NCI-H510A (cell line): ENCODE data around the gene DDI1.
"Not testable (repeated sequence)": the region's sequence is repeated elsewhere in the genome, so short reads cannot be mapped to it uniquely, and the experiment has no call there.

Experiments
- DNase-seq: peaks from one replicate; lab custom pipeline; 2025; lab: John Stamatoyannopoulos, UW

Gene DDI1

GRCh38 chr11:104041792-104042191 lies 5.4 kb downstream of the DDI1 start:
- no peak for DNase-seq

DNA sequence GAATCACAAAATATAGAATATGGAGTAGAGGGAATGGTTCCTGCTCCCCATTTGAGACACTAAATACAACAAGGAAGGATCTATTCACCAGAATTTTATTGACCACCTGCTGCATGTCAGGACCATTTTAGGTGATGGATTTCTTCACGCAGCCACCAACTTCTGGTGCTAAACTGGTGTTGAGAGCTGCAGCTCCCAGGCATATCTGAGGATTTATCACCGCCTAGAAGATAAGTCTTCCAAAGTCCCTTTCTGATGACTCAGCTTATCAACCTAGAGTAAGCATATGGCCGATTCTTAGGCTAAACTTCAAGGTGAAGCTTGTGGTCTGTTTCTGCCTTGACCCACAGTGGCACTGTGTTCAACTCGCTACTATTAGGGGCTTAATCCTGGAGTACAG lies 6.7 kb downstream of the DDI1 start:
- DNase-seq, result no peak

GRCh38 chr11:104043678-104044239 lies 7.3 kb downstream of the DDI1 start:
- no peak for DNase-seq

GRCh38 chr11:104046331-104046730 lies 9.9 kb downstream of the DDI1 start:
- no peak for DNase-seq

DNA sequence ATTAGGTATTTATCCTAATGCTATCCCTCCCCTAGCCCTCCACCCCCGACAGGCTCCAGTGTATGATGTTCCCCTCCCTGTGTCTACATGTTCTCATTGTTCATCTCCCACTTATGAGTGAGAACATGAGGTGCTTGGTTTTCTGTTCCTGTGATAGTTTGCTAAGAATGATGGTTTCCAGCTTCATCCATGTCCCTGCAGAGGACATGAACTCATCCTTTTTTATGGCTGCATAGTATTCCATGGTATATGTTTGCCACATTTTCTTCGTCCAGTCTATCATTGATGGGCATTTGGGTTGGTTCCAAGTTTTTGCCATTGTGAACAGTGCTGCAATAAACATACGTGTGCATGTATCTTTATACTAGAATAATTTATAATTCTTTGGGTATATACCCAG lies 10.4 kb downstream of the DDI1 start:
- DNase-seq, result not testable (repeated sequence)

GRCh38 chr11:104049116-104049515 lies 12.7 kb downstream of the DDI1 start:
- DNase-seq, result no peak

DNA sequence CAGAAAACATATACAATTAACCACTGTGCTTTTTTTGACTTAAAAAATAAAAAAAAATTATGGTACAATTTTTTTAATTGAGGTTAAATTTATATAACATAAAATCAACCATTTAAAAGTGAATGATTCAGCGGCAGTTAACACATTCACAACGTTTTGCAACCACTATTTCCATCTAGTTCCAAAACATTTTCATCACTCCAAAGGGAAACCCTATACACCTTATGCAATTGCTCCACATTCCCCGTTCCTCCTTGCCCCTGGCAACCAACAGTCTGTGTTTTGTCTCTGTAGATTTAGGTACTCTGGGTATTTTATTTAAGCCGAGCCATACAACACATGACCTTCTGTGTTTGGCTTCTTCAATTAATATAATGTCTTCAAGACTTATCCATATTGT lies 15.3 kb downstream of the DDI1 start:
- DNase-seq, result no peak

- DNase-seq, result no peak
Observed at GRCh38 chr11:104053743-104054478, 17.5 kb downstream of the DDI1 start.

DNA sequence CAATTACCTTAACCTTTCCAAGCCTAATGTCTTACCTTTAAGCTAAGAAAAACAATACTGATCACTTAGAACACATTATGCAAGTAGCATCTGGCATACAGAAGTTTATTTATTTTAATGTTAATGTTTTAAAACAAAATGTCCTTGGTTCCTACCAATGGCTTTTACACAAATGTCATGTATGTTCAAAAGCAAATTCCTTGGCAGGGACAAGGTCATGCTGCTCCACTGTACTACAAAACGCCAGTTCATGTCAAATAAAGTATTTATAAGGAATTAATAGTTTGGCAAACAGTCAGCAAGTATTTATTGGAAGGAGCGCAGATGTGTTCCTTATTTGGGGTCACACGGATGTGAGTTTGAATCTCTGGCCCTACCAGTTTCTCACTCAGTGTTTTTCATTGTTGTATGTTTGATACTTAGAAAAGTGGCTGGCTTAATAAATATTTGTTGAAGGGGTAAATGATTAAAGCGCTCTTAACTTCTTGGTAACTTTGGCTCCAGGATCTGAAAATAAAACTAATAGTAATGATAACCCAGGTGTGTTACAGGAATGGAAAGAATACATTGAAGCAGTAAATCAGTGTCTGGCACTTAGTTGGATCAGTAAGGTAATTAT lies 18.6 kb downstream of the DDI1 start:
- DNase-seq, result no peak

DNA sequence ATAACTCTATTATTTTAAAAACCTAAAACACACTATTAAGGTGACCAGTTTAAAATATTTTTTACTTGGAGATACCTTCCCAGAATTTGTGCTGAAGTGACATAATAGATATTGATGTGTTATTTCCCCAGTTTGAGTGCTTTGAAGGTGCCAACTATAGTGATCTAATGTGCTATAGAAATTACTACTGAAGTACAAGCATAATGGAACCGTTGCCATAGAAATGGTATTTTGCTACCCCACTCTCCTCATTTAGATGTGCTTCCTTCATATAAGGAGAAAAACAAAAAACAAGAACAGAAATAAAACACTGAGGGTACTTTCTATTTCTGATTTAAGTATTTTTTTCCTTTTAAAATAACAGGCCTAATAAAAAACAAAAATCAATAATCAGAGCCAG lies 19.2 kb downstream of the DDI1 start:
- DNase-seq, result no peak

- DNase-seq, result no peak
Observed at GRCh38 chr11:104057908-104058307, 21.5 kb downstream of the DDI1 start.

DNA sequence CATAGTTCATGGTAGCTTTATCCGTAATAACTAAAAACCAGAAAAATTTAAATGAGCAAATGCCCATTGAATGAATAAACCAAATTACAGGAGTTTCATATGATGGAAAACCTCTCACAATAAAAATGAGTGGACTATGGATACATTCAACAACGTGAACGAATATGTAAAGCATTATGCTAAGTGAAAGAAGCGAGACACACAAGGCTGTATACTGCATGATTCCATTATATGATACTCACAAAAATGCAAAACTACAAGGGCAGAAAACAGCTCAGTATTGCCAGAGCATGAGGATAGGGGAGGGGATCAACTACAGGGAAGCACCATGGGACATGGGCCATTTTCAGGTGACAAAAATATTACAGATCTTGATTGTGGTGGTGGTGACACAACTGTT lies 22.2 kb downstream of the DDI1 start:
- DNase-seq, result no peak

GRCh38 chr11:104060004-104060794 lies 23.8 kb downstream of the DDI1 start:
- DNase-seq, result no peak

- DNase-seq, result no peak
Observed at GRCh38 chr11:104060820-104061219, 24.4 kb downstream of the DDI1 start.

GRCh38 chr11:104061853-104062521 lies 25.5 kb downstream of the DDI1 start:
- no peak for DNase-seq

DNA sequence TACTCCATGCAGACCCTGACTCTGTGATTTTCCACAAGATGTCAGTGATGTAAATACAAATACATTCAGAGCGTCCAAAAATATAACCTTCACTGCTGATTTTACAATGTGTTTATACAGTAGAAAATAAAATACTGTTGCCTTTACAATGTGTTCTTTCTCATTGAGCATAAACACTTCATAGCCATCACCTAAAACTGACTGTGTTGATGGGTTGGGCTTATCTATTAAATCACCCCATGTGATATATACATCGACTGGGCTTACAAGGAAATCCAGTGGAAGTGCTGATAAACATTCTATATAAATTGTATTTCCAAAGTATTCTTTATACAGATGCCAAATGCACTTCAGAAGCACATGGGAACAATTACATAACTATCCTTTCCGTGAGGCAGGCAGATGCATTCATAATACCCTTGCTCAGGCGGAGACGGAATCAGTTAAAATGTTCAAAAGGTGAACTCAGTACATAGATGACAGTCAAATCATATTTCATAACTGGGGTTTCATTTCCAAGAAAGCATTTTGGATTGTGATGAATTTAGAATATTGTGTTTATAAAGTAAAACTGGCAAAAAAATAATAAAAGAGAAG lies 27.7 kb downstream of the DDI1 start:
- no peak for DNase-seq

DNA sequence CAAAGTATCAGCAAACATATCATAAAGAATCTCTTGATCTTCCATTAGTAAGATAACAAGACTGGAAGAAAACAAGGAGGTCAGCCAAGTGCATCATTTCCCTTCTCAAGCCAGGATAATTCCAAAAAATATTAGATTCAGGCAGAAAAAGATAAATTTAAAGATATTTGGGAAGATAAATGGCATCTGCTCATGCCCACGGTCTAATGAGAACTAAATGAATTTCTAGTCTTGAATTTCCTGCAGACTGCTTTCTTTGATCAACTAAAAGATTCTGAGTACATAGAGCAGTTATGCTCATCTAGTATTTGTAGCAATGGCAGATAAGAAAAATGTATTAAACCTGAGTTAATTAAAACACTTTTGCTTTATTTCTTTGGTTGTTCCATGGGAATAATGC lies 31.1 kb downstream of the DDI1 start:
- DNase-seq, result no peak

- no peak for DNase-seq
Observed at GRCh38 chr11:104073950-104074705, 37.7 kb downstream of the DDI1 start.

DNA sequence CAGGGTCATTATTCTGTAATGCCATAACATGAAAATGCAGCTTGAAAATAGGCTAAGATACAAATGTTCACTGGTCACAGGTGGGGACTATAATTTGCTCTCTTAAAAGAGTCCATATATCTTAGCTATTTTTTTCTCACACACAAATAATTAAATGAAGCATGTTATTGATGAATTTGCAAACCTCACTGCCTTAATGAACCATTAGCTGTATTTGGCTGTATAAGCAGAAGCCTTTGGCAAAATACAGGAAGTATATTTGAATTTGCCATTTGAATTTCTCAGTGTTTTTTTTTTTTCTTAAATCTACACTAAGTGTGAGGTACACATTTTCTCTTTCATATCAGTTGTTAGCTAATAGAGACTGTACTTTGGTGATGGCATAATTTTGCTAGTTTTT lies 38.7 kb downstream of the DDI1 start:
- DNase-seq, result no peak

DNA sequence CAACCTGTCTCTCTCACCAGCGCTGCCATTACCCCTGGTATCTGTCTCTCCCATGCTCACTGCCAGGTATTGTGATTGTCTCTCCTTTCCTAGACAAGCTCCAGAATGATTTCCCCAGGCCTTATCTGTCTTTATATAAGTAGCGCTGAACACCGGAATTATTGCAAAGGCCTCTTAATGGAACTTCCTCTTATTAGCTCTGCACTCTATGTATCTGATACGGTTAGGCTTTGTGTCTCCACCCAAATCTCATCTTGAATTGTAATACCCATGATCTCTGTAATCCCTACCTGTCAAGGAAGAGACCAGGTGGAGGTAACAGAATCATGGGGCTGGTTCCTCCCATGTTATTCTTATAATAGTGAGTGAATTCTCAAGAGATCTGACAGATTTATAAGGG lies 39.3 kb downstream of the DDI1 start:
- no peak for DNase-seq

- DNase-seq, result no peak
Observed at GRCh38 chr11:104076455-104076854, 40.0 kb downstream of the DDI1 start.
